ENCODE measurements around the gene RNF14.

- no peak for TF ChIP-seq CTCF (conservative IDR thresholded peaks at IDR 0.05)
- no peak for TF ChIP-seq EZH2 (IDR thresholded peaks at IDR 0.05; ENCODE audit: low read depth)
These were observed 37.2 kb upstream of the RNF14 start for GRCh38 chr5:141931694-141932093.
